ENCODE measurements around the gene KCNK6. TPM values are rescaled to one million over a fixed set of nuclear protein-coding genes. Genes with fewer than 3 reads are reported as not detected.
A peak's percentile ranks its signal among the peaks of the same experiment; 100 is the strongest.

KCNK6 gene
- total RNA-seq, 1 donor from 2014 or later, result 22.8 TPM

GRCh38 chr19:38367041-38367440 lies 47.4 kb downstream of the KCNK6 start:
- intact Hi-C loops (cut with DNase I), result no loop called here
- no peaks in the 10 kb centered on the region for H3K27me3 ChIP-seq
- H3K36me3 ChIP-seq, result no peaks in the 10 kb centered on the region

GRCh38 chr19:38369584-38369983 lies 49.9 kb downstream of the KCNK6 start:
- Histone ChIP-seq H3K36me3 (no peaks in the 10 kb centered on the region), H3K27ac (no peak overlapping the region), H3K4me1 (no peaks in the 10 kb centered on the region), H3K4me3 (no peak overlapping the region), H3K27me3 (no peaks in the 10 kb centered on the region), H3K9me3 (no peaks in the 10 kb centered on the region)
- no peak for TF ChIP-seq CTCF (IDR thresholded peaks at IDR 0.05)
- DNase-seq (ENCODE audit: low spot score in 2 of 2), result no peak
- intact Hi-C loops (cut with DNase I), result no loop called here

More at GRCh38 chr19:38367041-38367440, 47.4 kb downstream of the KCNK6 start:
- H3K27ac ChIP-seq, result no peak overlapping the region
- H3K4me1 ChIP-seq, result peaks cover 0 to 6% of the 10 kb centered on the region in 2 donors
- no peaks in the 10 kb centered on the region for H3K9me3 ChIP-seq
- no peak overlapping the region for H3K4me3 ChIP-seq
- no peak for DNase-seq (ENCODE audit: low spot score in 2 of 2)
- TF ChIP-seq CTCF (IDR thresholded peaks at IDR 0.05), result no peak

GRCh38 chr19:38370299-38370698 lies 50.7 kb downstream of the KCNK6 start:
- H3K36me3 ChIP-seq, result no peaks in the 10 kb centered on the region
- DNase-seq (ENCODE audit: low spot score in 2 of 2), result no peak
- intact Hi-C loops (cut with DNase I), result loop anchor here (5.0 kb wide), 1 partner anchor 138 kb away; no protein-coding TSS in a partner anchor
- no peak overlapping the region for H3K27ac ChIP-seq
- H3K27me3 ChIP-seq, result no peaks in the 10 kb centered on the region
- H3K9me3 ChIP-seq, result no peaks in the 10 kb centered on the region
- H3K4me1 ChIP-seq, result peaks cover 0 to under 1% of the 10 kb centered on the region in 2 donors
- TF ChIP-seq CTCF (IDR thresholded peaks at IDR 0.05), result no peak
- no peak overlapping the region for H3K4me3 ChIP-seq

GRCh38 chr19:38371081-38371480 lies 51.4 kb downstream of the KCNK6 start:
- TF ChIP-seq CTCF (IDR thresholded peaks at IDR 0.05), result no peak
- intact Hi-C loops (cut with DNase I), result loop anchor here (5.0 kb wide), 1 partner anchor 139 kb away; no protein-coding TSS in a partner anchor
- DNase-seq (ENCODE audit: low spot score in 2 of 2), result no peak
- Histone ChIP-seq H3K9me3 (no peaks in the 10 kb centered on the region), H3K27me3 (no peaks in the 10 kb centered on the region), H3K4me3 (no peak overlapping the region), H3K4me1 (peaks cover 6 to 8% of the 10 kb centered on the region in 2 donors), H3K36me3 (peaks cover 0 to 2% of the 10 kb centered on the region in 2 donors), H3K27ac (no peak overlapping the region)

- peak overlapping the region; percentile 79 to 84 for H3K27ac ChIP-seq
- intact Hi-C loops (cut with DNase I), result loop anchor here (1.0 to 5.0 kb wide), 6 partner anchors 13 to 245 kb away; partner anchors contain the start of genes EIF3K and FAM98C
Measured at GRCh38 chr19:38373907-38374331, 54.3 kb downstream of the KCNK6 start.

More at GRCh38 chr19:38373907-38374331, 54.3 kb downstream of the KCNK6 start:
- Histone ChIP-seq H3K4me1 (peaks cover 9 to 14% of the 10 kb centered on the region in 2 donors), H3K9me3 (no peaks in the 10 kb centered on the region), H3K27me3 (no peaks in the 10 kb centered on the region), H3K4me3 (peak overlapping the region; percentile 75 to 79), H3K36me3 (peaks cover 9 to 17% of the 10 kb centered on the region in 2 donors)
- DNase-seq (ENCODE audit: low spot score in 2 of 2), result no peak
- TF ChIP-seq CTCF (IDR thresholded peaks at IDR 0.05), result no peak

All from ascending aorta (tissue), 2 donors.